Trophoblast cell (in vitro differentiated cells and primary cell): ENCODE results near the gene DDX54.

Source experiments
- DNase-seq, 2 donors: peaks; one replicate each; pipeline ENCODE4 v3.0.0-alpha.2; 2016
- H2AFZ ChIP-seq: 2 replicates; pipeline ENCODE4 v1.6.1; 2013; ENCODE audit warnings: low read length, moderate library complexity, mild to moderate bottlenecking; ENCODE audit not compliant: insufficient read depth, poor library complexity
- H2AK5ac ChIP-seq: 2 replicates; pipeline ENCODE4 v1.6.1; 2013; ENCODE audit warnings: mild to moderate bottlenecking, low read length
- H2BK120ac ChIP-seq: 2 replicates; pipeline ENCODE4 v1.6.1; 2013; ENCODE audit warnings: low read length, mild to moderate bottlenecking, moderate library complexity; ENCODE audit not compliant: insufficient read depth, poor library complexity
- H2BK12ac ChIP-seq: 2 replicates; pipeline ENCODE4 v1.6.1; 2013; ENCODE audit warnings: mild to moderate bottlenecking, low read length, moderate library complexity
- H2BK5ac ChIP-seq: 2 replicates; pipeline ENCODE4 v1.6.1; 2013; ENCODE audit warnings: low read length, low read depth, moderate library complexity, mild to moderate bottlenecking; ENCODE audit not compliant: poor library complexity
- H3K14ac ChIP-seq: 2 replicates; pipeline ENCODE4 v1.6.1; 2013; ENCODE audit warnings: mild to moderate bottlenecking, low read length
- H3K18ac ChIP-seq: 2 replicates; pipeline ENCODE4 v1.6.1; 2013; ENCODE audit warnings: mild to moderate bottlenecking, low read length
- H3K23ac ChIP-seq: 2 replicates; pipeline ENCODE4 v1.6.1; 2013; ENCODE audit warnings: low read length
- H3K27ac ChIP-seq: 2 replicates; pipeline ENCODE4 v1.5.1; 2013; ENCODE audit warnings: low read depth, mild to moderate bottlenecking, inconsistent platforms, low read length, moderate library complexity
- H3K27me3 ChIP-seq: 2 replicates; pipeline ENCODE4 v1.6.1; 2013; ENCODE audit warnings: inconsistent platforms, mild to moderate bottlenecking, low read length, moderate library complexity; ENCODE audit not compliant: insufficient read depth
- H3K36me3 ChIP-seq, 2 experiments: 1 replicate in 1 of 2; 2 replicates in 1 of 2; pipeline ENCODE4 v1.6.1; 2013; ENCODE audit warnings: low read length in 2 of 2, mild to moderate bottlenecking in 2 of 2, moderate library complexity in 1 of 2; ENCODE audit not compliant: insufficient read depth in 2 of 2, control insufficient read depth in 1 of 2
- H3K4ac ChIP-seq: 2 replicates; pipeline ENCODE4 v1.6.1; 2013; ENCODE audit warnings: low read depth, mild to moderate bottlenecking, low read length, moderate library complexity
- H3K4me1 ChIP-seq, 2 experiments: 1 replicate in 1 of 2; 2 replicates in 1 of 2; pipeline ENCODE4 v1.6.1; 2013; ENCODE audit warnings: low read length in 2 of 2, mild to moderate bottlenecking in 2 of 2, moderate library complexity in 1 of 2; ENCODE audit not compliant: insufficient read depth in 2 of 2, control insufficient read depth in 1 of 2
- H3K4me2 ChIP-seq: 2 replicates; pipeline ENCODE4 v1.6.1; 2013; ENCODE audit warnings: inconsistent platforms, mild to moderate bottlenecking, low read length, moderate library complexity
- H3K4me3 ChIP-seq: 2 replicates; pipeline ENCODE4 v1.5.1; 2013; ENCODE audit warnings: mild to moderate bottlenecking, low read depth, low read length, inconsistent platforms
- H3K79me1 ChIP-seq: one replicate; pipeline ENCODE4 v1.6.1; 2013; ENCODE audit warnings: low read length
- H3K79me2 ChIP-seq: 2 replicates; pipeline ENCODE4 v1.6.1; 2013; ENCODE audit warnings: low read length, mild to moderate bottlenecking; ENCODE audit not compliant: control insufficient read depth, insufficient read depth, poor library complexity
- H3K9ac ChIP-seq: 2 replicates; pipeline ENCODE4 v1.6.1; 2013; ENCODE audit warnings: mild to moderate bottlenecking, low read length
- H3K9me3 ChIP-seq: 2 replicates; pipeline ENCODE4 v1.6.1; 2013; ENCODE audit warnings: low read depth, mild to moderate bottlenecking, control low read depth, inconsistent platforms, low read length; ENCODE audit not compliant: insufficient read depth
- H4K12ac ChIP-seq: 2 replicates; pipeline ENCODE4 v1.6.1; 2013; ENCODE audit warnings: low read depth, mild to moderate bottlenecking, low read length, moderate library complexity
- H4K8ac ChIP-seq: 2 replicates; pipeline ENCODE4 v1.6.1; 2013; ENCODE audit warnings: low read depth, mild to moderate bottlenecking, low read length, moderate library complexity
- H4K91ac ChIP-seq: one replicate; pipeline ENCODE4 v1.6.1; 2013; ENCODE audit warnings: low read depth, mild to moderate bottlenecking, low read length, moderate library complexity
- WGBS: extraction: QIAGEN DNeasy Blood & Tissue Kit; methylation state at CpG from one replicate; pipeline ENCODE4 v1.1.7; 2013; ENCODE audit warnings: missing lambda C conversion rate; ENCODE audit not compliant: insufficient read length, insufficient coverage; ENCODE audit errors: extremely low coverage; 5-methylcytosine and 5-hydroxymethylcytosine counted together

Gene DDX54

DNA sequence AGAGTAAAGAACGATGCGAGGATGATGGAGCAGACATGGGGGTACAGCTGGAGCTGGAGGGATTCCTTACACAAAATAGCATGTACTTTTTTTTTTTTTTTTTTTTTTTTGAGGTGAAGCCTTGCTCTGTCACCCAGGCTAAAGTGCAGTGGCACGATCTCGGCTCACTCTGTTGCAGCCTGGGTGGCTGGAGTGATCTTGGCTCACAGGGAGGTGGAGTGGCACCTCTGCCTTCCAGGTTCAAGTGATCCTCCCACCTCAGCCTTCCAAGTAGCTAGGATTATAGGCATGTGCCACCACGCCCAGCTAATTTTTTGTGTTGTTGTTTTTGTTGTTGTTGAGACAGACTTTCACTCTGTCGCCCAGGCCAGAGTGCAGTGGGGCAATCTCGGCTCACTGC, 44.6 kb downstream of the DDX54 start:
- Histone ChIP-seq H3K4me2 (no peak overlapping the region), H4K12ac (no peak overlapping the region), H2AK5ac (no peak overlapping the region), H4K8ac (no peak overlapping the region), H3K4me1 (peaks cover 0 to 3% of the 10 kb centered on the region in 2 experiments), H3K27me3 (no peaks in the 10 kb centered on the region), H2BK120ac (no peak overlapping the region), H3K14ac (no peak overlapping the region), H3K9ac (no peak overlapping the region), H3K9me3 (no peaks in the 10 kb centered on the region), H3K4me3 (no peak overlapping the region), H3K27ac (no peak overlapping the region), H2BK12ac (no peak overlapping the region), H2BK5ac (no peak overlapping the region), H3K23ac (no peak overlapping the region), H3K4ac (no peak overlapping the region), H3K18ac (no peak overlapping the region), H4K91ac (no peak overlapping the region), H3K79me2 (no peaks in the 10 kb centered on the region), H3K36me3 (no peaks in the 10 kb centered on the region), H3K79me1 (no peaks in the 10 kb centered on the region), H2AFZ (no peak overlapping the region)
- no peak for DNase-seq
- WGBS, result no CpG with 5 or more reads among the region's 7 CpGs

DNA sequence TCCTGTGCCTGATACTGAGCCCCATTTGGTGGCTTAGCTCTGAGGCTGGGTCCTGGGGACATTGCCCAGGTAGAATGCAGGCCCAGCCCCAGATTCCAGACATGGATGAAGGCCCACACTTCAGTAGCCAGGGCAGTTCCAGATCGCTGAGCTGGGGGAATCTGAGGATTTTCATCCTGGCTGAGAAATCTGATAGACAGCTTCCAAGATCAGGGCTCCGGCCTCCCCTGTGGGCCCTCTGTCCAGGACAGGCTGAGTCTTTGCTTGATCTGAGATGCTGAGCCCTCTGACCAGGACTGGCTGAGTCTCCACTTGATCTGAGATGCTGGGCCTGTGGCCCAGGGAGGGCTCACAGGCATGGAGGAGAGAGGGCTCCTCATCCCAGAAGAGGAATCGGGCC, 46.5 kb downstream of the DDX54 start:
- Histone ChIP-seq H3K4ac (no peak overlapping the region), H3K18ac (no peak overlapping the region), H3K36me3 (no peaks in the 10 kb centered on the region), H3K4me3 (no peak overlapping the region), H3K23ac (no peak overlapping the region), H2BK12ac (no peak overlapping the region), H4K8ac (no peak overlapping the region), H3K79me2 (no peaks in the 10 kb centered on the region), H2BK5ac (no peak overlapping the region), H3K4me2 (no peak overlapping the region), H3K4me1 (peaks cover 0 to 8% of the 10 kb centered on the region in 2 experiments), H4K91ac (no peak overlapping the region), H3K27ac (no peak overlapping the region), H3K14ac (no peak overlapping the region), H2BK120ac (no peak overlapping the region), H2AK5ac (no peak overlapping the region), H2AFZ (no peak overlapping the region), H3K9me3 (no peaks in the 10 kb centered on the region), H4K12ac (no peak overlapping the region), H3K9ac (no peak overlapping the region), H3K79me1 (no peaks in the 10 kb centered on the region), H3K27me3 (no peaks in the 10 kb centered on the region)
- DNase-seq, result no peak
- no CpG with 5 or more reads among the region's 3 CpGs for WGBS

DNA sequence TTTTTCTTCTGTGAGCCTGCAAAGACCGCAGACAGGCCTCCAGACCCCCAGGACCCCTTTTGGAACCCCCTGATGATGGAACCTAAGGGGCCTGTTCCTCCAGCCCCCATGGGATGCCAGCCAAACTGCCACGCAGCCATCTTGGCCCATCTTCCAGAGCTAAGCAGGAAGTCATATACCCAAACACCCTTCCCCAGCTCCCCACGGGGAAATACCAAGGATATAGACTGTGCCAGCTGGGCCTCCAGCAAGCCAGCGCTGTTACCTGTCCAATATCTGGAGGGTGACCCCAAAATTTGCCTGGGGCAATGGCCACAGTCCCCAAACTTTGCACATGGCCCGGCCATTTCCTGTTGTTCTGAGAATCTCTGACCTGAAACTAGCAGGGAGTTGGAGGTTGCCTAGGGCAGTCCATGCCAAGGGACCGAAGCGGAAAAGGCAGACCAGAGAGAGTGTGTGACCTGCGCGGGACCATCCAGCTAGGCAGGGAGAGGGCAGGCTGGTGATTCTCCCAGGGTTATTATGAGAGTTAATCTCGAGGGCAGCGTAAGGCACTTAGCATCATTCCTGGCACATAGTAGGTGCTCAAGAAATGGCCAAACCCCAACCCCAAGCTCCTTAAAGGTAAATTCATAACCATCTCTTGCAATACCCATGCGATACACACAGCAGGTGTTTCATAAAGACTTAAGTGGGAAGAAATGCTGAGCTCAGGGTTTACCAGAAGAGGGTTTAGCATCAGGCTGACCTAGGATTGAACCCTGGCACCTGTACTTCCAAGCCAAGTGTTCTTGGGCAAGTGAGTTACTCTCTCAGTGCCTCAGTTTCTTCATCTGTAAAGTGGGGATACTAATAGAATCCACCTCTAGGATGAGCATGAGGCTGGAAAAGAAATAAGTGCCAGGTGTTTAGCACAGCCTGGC, 47.2 kb downstream of the DDX54 start:
- H3K23ac ChIP-seq, result no peak overlapping the region
- H4K12ac ChIP-seq, result no peak overlapping the region
- WGBS, result no CpG with 5 or more reads among the region's 12 CpGs
- H3K4me2 ChIP-seq, result no peak overlapping the region
- H2BK12ac ChIP-seq, result no peak overlapping the region
- no peak overlapping the region for H3K4me3 ChIP-seq
- H3K4me1 ChIP-seq, result peaks cover 0 to 8% of the 10 kb centered on the region in 2 experiments
- H4K8ac ChIP-seq, result no peak overlapping the region
- no peak for DNase-seq
- H3K36me3 ChIP-seq, result no peaks in the 10 kb centered on the region
- H3K9ac ChIP-seq, result no peak overlapping the region
- no peaks in the 10 kb centered on the region for H3K27me3 ChIP-seq
- no peak overlapping the region for H3K14ac ChIP-seq
- H3K18ac ChIP-seq, result no peak overlapping the region
- H4K91ac ChIP-seq, result no peak overlapping the region
- H3K79me2 ChIP-seq, result no peaks in the 10 kb centered on the region
- no peaks in the 10 kb centered on the region for H3K79me1 ChIP-seq
- no peak overlapping the region for H2AFZ ChIP-seq
- H2BK5ac ChIP-seq, result no peak overlapping the region
- no peak overlapping the region for H3K4ac ChIP-seq
- H3K9me3 ChIP-seq, result no peaks in the 10 kb centered on the region
- H3K27ac ChIP-seq, result no peak overlapping the region
- H2AK5ac ChIP-seq, result no peak overlapping the region
- H2BK120ac ChIP-seq, result no peak overlapping the region

DNA sequence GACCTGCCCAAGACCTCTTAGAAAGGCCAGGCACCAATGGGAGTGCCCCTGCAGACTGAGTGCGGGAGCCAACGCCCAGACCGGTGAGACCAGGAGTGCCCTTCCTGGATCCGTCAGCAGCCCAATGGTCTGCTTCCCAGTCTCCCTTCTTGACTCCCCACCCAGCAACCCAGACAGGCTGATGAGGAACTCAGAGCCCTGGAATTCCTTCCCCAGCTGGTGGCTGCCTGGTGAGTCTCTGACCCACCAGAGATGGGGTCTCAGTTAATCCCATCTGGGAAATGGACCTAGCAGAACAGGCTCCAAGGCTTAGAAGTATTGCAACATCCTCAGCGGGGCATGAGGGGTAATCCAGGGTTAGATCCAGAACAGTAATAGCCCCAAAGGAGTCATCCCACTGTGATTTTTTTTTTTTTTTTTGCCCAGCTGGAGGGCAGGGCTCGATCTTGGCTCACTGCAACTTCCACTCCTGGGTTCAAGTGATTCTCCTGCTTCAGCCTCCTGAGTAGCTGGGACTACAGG, 48.2 kb downstream of the DDX54 start:
- Histone ChIP-seq H3K4me1 (peaks cover 0 to 8% of the 10 kb centered on the region in 2 experiments), H2BK120ac (no peak overlapping the region), H3K4ac (no peak overlapping the region), H3K79me2 (no peaks in the 10 kb centered on the region), H2AFZ (no peak overlapping the region), H3K14ac (no peak overlapping the region), H3K36me3 (no peaks in the 10 kb centered on the region), H3K27me3 (no peaks in the 10 kb centered on the region), H3K79me1 (no peaks in the 10 kb centered on the region), H2BK12ac (no peak overlapping the region), H3K9me3 (no peaks in the 10 kb centered on the region), H2BK5ac (no peak overlapping the region), H4K12ac (no peak overlapping the region), H3K18ac (no peak overlapping the region), H4K8ac (no peak overlapping the region), H3K27ac (no peak overlapping the region), H3K9ac (no peak overlapping the region), H2AK5ac (no peak overlapping the region), H4K91ac (no peak overlapping the region), H3K23ac (no peak overlapping the region), H3K4me2 (no peak overlapping the region), H3K4me3 (no peak overlapping the region)
- no CpG with 5 or more reads among the region's 6 CpGs for WGBS
- no peak for DNase-seq
